IMR-90 (cell line): ENCODE data around the gene CLEC5A. TPM values are rescaled to one million over a fixed set of nuclear protein-coding genes. Genes with fewer than 3 reads are reported as not detected.

Source experiments
- ATAC-seq: fragments of 200-7000 bp; cut with Tn5 transposase; 2 replicates; pipeline ENCODE4 v1.9.1; 2020; ENCODE audit warnings: low read depth, mild to moderate bottlenecking, moderate library complexity
- BruUV-seq: library from RNA; stranded (reverse); fragments of 400-500 nt; replicated peaks from 2 replicates; lab custom pipeline; 2021; lab: Mats Ljungman, UMichigan
- CTCF ChIA-PET: fragments of 300-600 bp; formaldehyde crosslinking; extraction: SDS; loops from one replicate; lab custom pipeline; 2021; ENCODE audit warnings: antibody characterized with exemption; lab: Yijun Ruan, JAX
- POLR2A ChIA-PET: fragments of 300-600 bp; sonication (Branson Sonifier 250); formaldehyde crosslinking; loops from one replicate; lab custom pipeline; 2022; ENCODE audit warnings: antibody characterized with exemption; ENCODE audit not compliant: unreplicated experiment; lab: Charles Lee
- DNase-seq: peaks from one replicate; pipeline ENCODE4 v3.0.0; 2013
- H2AFZ ChIP-seq: replicated peaks from 2 replicates; pipeline ENCODE3; 2013; ENCODE audit warnings: low read length, mild to moderate bottlenecking; ENCODE audit not compliant: poor library complexity
- H2AK5ac ChIP-seq: 2 replicates; pipeline ENCODE4 v1.6.1; 2013; ENCODE audit warnings: low read depth, low read length, inconsistent platforms
- H2AK9ac ChIP-seq: replicated peaks from 2 replicates; pipeline ENCODE3; 2013; ENCODE audit warnings: mild to moderate bottlenecking, low read depth, low read length, moderate library complexity; ENCODE audit not compliant: poor library complexity
- H2BK120ac ChIP-seq: 2 replicates; pipeline ENCODE4 v1.6.1; 2013; ENCODE audit warnings: low read depth, low read length, inconsistent platforms
- H2BK15ac ChIP-seq: 3 replicates; pipeline ENCODE4 v1.6.1; 2013; ENCODE audit warnings: low read depth, low read length, inconsistent platforms
- H2BK20ac ChIP-seq: 2 replicates; pipeline ENCODE4 v1.6.1; 2013; ENCODE audit warnings: low read depth, mild to moderate bottlenecking, inconsistent platforms, low read length, moderate library complexity
- H2BK5ac ChIP-seq: 2 replicates; pipeline ENCODE4 v1.6.1; 2013; ENCODE audit warnings: mild to moderate bottlenecking, low read depth, low read length, inconsistent platforms; ENCODE audit not compliant: poor library complexity, severe bottlenecking
- H3K14ac ChIP-seq: replicated peaks from 2 replicates; pipeline ENCODE4 v1.6.1; 2013; ENCODE audit warnings: low read depth, low read length, inconsistent platforms
- H3K18ac ChIP-seq: 2 replicates; pipeline ENCODE4 v1.6.1; 2013; ENCODE audit warnings: low read depth, low read length, control low read depth
- H3K23ac ChIP-seq: 2 replicates; pipeline ENCODE4 v1.6.1; 2013; ENCODE audit warnings: low read depth, low read length, inconsistent platforms
- H3K27ac ChIP-seq: 2 replicates; pipeline ENCODE4 v1.5.1; 2013; ENCODE audit warnings: mild to moderate bottlenecking, control low read depth, low read length; ENCODE audit not compliant: insufficient read depth
- H3K27me3 ChIP-seq: 2 replicates; pipeline ENCODE4 v1.6.1; 2013; ENCODE audit warnings: low read length; ENCODE audit not compliant: control insufficient read depth, insufficient read depth
- H3K36me3 ChIP-seq: 2 replicates; pipeline ENCODE4 v1.6.1; 2013; ENCODE audit warnings: low read length, mixed read lengths; ENCODE audit not compliant: control insufficient read depth, insufficient read depth
- H3K4ac ChIP-seq: 2 replicates; pipeline ENCODE4 v1.6.1; 2013; ENCODE audit warnings: low read depth, low read length, inconsistent platforms
- H3K4me1 ChIP-seq: 2 replicates; pipeline ENCODE4 v1.6.1; 2013; ENCODE audit warnings: low read length, mixed read lengths; ENCODE audit not compliant: control insufficient read depth, insufficient read depth
- H3K4me2 ChIP-seq: 2 replicates; pipeline ENCODE4 v1.6.1; 2013; ENCODE audit warnings: low read depth, mild to moderate bottlenecking, control low read depth, low read length, moderate library complexity
- H3K4me3 ChIP-seq: 2 replicates; pipeline ENCODE4 v1.5.1; 2013; ENCODE audit warnings: low read depth, mild to moderate bottlenecking, control low read depth, low read length, moderate library complexity; ENCODE audit not compliant: insufficient read depth
- H3K56ac ChIP-seq: 2 replicates; pipeline ENCODE4 v1.6.1; 2013; ENCODE audit warnings: low read length, inconsistent platforms; ENCODE audit not compliant: insufficient read depth; ENCODE audit errors: extremely low read depth
- H3K79me1 ChIP-seq, 2 experiments: 2 replicates each; pipeline ENCODE4 v1.6.1; 2013; ENCODE audit warnings: low read length in 2 of 2, inconsistent platforms in 1 of 2, low read depth in 1 of 2
- H3K9ac ChIP-seq: 2 replicates; pipeline ENCODE4 v1.6.1; 2013; ENCODE audit warnings: low read depth, low read length, control low read depth
- H3K9me1 ChIP-seq: 2 replicates; pipeline ENCODE4 v1.6.1; 2013; ENCODE audit warnings: low read length, inconsistent platforms; ENCODE audit not compliant: insufficient read depth
- H3K9me3 ChIP-seq: 2 replicates; pipeline ENCODE4 v1.6.1; 2013; ENCODE audit warnings: low read length; ENCODE audit not compliant: control insufficient read depth, insufficient read depth
- H4K20me1 ChIP-seq: 2 replicates; pipeline ENCODE4 v1.6.1; 2013; ENCODE audit warnings: low read length, inconsistent platforms; ENCODE audit not compliant: insufficient read depth
- H4K5ac ChIP-seq: 2 replicates; pipeline ENCODE4 v1.6.1; 2013; ENCODE audit warnings: mild to moderate bottlenecking, low read depth, low read length, control low read depth
- H4K8ac ChIP-seq, 2 experiments: 2 replicates each; pipeline ENCODE4 v1.6.1; 2013; ENCODE audit warnings: low read depth in 2 of 2, low read length in 2 of 2, control low read depth in 1 of 2, inconsistent platforms in 1 of 2
- H4K91ac ChIP-seq: 2 replicates; pipeline ENCODE4 v1.6.1; 2013; ENCODE audit warnings: low read depth, low read length, inconsistent platforms; ENCODE audit not compliant: insufficient read depth
- BHLHE40 ChIP-seq: fragments of 150-350 bp; IDR thresholded peaks from 2 replicates; pipeline ENCODE4 v1.6.1; 2016; ENCODE audit warnings: mild to moderate bottlenecking, low read depth, low read length
- CEBPB ChIP-seq: IDR thresholded peaks from 2 replicates; pipeline ENCODE4 v1.6.1; 2012; ENCODE audit warnings: low read depth, low read length, improper control_type of control experiment
- CHD1 ChIP-seq: IDR thresholded peaks from 2 replicates; pipeline ENCODE4 v1.6.1; 2012; ENCODE audit warnings: low read depth, low read length, improper control_type of control experiment
- CTCF ChIP-seq: conservative IDR thresholded peaks from 2 replicates; pipeline ENCODE4 v1.5.1; 2012; ENCODE audit warnings: mild to moderate bottlenecking, low read depth, low read length, improper control_type of control experiment
- FOS ChIP-seq: fragments of 150-350 bp; IDR thresholded peaks from 2 replicates; pipeline ENCODE4 v1.6.1; 2016; ENCODE audit warnings: low read depth, low read length
- MAFK ChIP-seq: IDR thresholded peaks from 2 replicates; pipeline ENCODE4 v1.6.1; 2012; ENCODE audit warnings: low read depth, low read length, improper control_type of control experiment
- MAZ ChIP-seq: IDR thresholded peaks from 2 replicates; pipeline ENCODE4 v1.6.1; 2012; ENCODE audit warnings: low read depth, mild to moderate bottlenecking, low read length, improper control_type of control experiment, moderate library complexity, borderline replicate concordance
- MXI1 ChIP-seq: IDR thresholded peaks from 2 replicates; pipeline ENCODE4 v1.6.1; 2012; ENCODE audit warnings: low read depth, mild to moderate bottlenecking, low read length, moderate library complexity, borderline replicate concordance
- NFE2L2 ChIP-seq: fragments of 150-350 bp; IDR thresholded peaks from 2 replicates; pipeline ENCODE4 v1.6.1; 2016; ENCODE audit warnings: low read depth, mild to moderate bottlenecking, low read length
- POLR2A ChIP-seq: IDR thresholded peaks from 2 replicates; pipeline ENCODE4 v1.6.1; 2012; ENCODE audit warnings: mild to moderate bottlenecking, low read depth, low read length
- RAD21 ChIP-seq: IDR thresholded peaks from 2 replicates; pipeline ENCODE4 v1.6.1; 2012; ENCODE audit warnings: low read length, improper control_type of control experiment
- RCOR1 ChIP-seq: IDR thresholded peaks from 2 replicates; pipeline ENCODE4 v1.6.1; 2012; ENCODE audit warnings: mild to moderate bottlenecking, low read length, improper control_type of control experiment; ENCODE audit not compliant: insufficient replicate concordance
- RFX5 ChIP-seq: IDR thresholded peaks from 2 replicates; pipeline ENCODE4 v1.8.0; 2012; ENCODE audit warnings: low read depth, mild to moderate bottlenecking, low read length, moderate library complexity
- SMC3 ChIP-seq: fragments of 150-350 bp; IDR thresholded peaks from 2 replicates; pipeline ENCODE4 v1.6.1; 2016; ENCODE audit warnings: low read depth, mild to moderate bottlenecking, antibody characterized with exemption, low read length, moderate library complexity
- WGBS, 2 experiments: methylation state at CpG; one replicate each; pipeline versions ENCODE4 v1.1.5 to v1.1.7; 2013; ENCODE audit warnings: missing lambda C conversion rate in 2 of 2; ENCODE audit not compliant: insufficient read length in 1 of 2; ENCODE audit errors: extremely low coverage in 2 of 2; 5-methylcytosine and 5-hydroxymethylcytosine counted together
- dilution Hi-C: fragments of 300-500 bp; cut with HindIII; formaldehyde crosslinking; loops from one replicate; pipeline ENCODE4 v1.14.3; 2018; ENCODE audit warnings: low sequenced_read_pairs; ENCODE audit not compliant: unreplicated experiment
- in situ Hi-C: fragments of 300-500 bp; cut with MboI; formaldehyde crosslinking; loops from 3 replicates; pipeline ENCODE4 v1.14.3; 2019; ENCODE audit warnings: low sequenced_read_pairs, inconsistent platforms, mixed read lengths
- intact Hi-C: fragments of 100-400 bp; cut with micrococcal nuclease; formaldehyde crosslinking; loops from 2 replicates; pipeline ENCODE4 v1.10.0; 2022
- polyA plus RNA-seq, 3 experiments: library from polyadenylated mRNA; depleted of rRNA; stranded (reverse); fragments of >200 nt; gene quantifications; 2 replicates each; pipeline ENCODE4 v1.2.3, GENCODE V29; 2012; ENCODE audit warnings: low replicate concordance in 1 of 3
- total RNA-seq: library from RNA; depleted of rRNA; stranded (reverse); fragments of >200 nt; gene quantifications from 2 replicates; pipeline ENCODE4 v1.2.3, GENCODE V29; 2012

Gene CLEC5A
- total and polyA plus RNA-seq, 2 of the 4 experiments (the other 2 are of a cell fraction), result not detected

- H4K8ac ChIP-seq, result no peak overlapping the region
- no peaks in the 10 kb centered on the region for H3K36me3 ChIP-seq
- H3K79me1 ChIP-seq, result no peaks in the 10 kb centered on the region
- H4K5ac ChIP-seq, result no peak overlapping the region
- H2AK9ac ChIP-seq, result no peak overlapping the region
- H3K14ac ChIP-seq, result no peak overlapping the region
- in situ Hi-C loops (no loop called here), dilution Hi-C loops (no loop called here), intact Hi-C loops (no loop called here)
- no peak overlapping the region for H2BK15ac ChIP-seq
- H2AFZ ChIP-seq, result no peak overlapping the region
- H3K18ac ChIP-seq, result no peak overlapping the region
- peaks cover 26% of the 10 kb centered on the region for H3K9me3 ChIP-seq
- TF ChIP-seq MXI1 (no peak), NFE2L2 (no peak), RAD21 (no peak), CEBPB (no peak), BHLHE40 (no peak), RCOR1 (no peak), POLR2A (no peak), MAZ (no peak), RFX5 (no peak), MAFK (no peak), SMC3 (no peak), FOS (no peak), CTCF (no peak), CHD1 (no peak)
- no peak overlapping the region for H3K4ac ChIP-seq
- DNase-seq, result no peak
- H3K9ac ChIP-seq, result no peak overlapping the region
- no peaks in the 10 kb centered on the region for H3K27me3 ChIP-seq
- H2BK5ac ChIP-seq, result no peak overlapping the region
- no peak overlapping the region for H2BK120ac ChIP-seq
- POLR2A ChIA-PET, result no interaction called here
- no peak overlapping the region for H2BK20ac ChIP-seq
- H4K20me1 ChIP-seq, result no peaks in the 10 kb centered on the region
- WGBS, 2 experiments, result no CpG with 5 or more reads among the region's 2 CpGs
- no peak overlapping the region for H3K27ac ChIP-seq
- no peaks in the 10 kb centered on the region for H3K4me1 ChIP-seq
- H3K9me1 ChIP-seq, result no peaks in the 10 kb centered on the region
- H3K4me3 ChIP-seq, result no peak overlapping the region
- BruUV-seq, result no TSS peak
- no peak overlapping the region for H3K4me2 ChIP-seq
- CTCF ChIA-PET, result no interaction called here
- no peak overlapping the region for H4K91ac ChIP-seq
- H2AK5ac ChIP-seq, result no peak overlapping the region
- no peak overlapping the region for H3K23ac ChIP-seq
- no peak overlapping the region for H3K56ac ChIP-seq
- ATAC-seq, result no peak
These were observed 43.4 kb upstream of the CLEC5A start for GRCh38 chr7:141990011-141990725.
